ENCODE data around the gene FAM20A. TPM values are rescaled to one million over a fixed set of nuclear protein-coding genes. Genes with fewer than 3 reads are reported as not detected.

Gene FAM20A
- total RNA-seq, 6 experiments from 2014 or later: 28.2 to 86.0 (median 45.0) TPM

GRCh38 chr17:68595986-68596385, 5.2 kb downstream of the FAM20A start:
- Histone ChIP-seq H3K4me3 (peak overlapping the region in 2 of 3 donors; percentile 5 to 7), H3K9me3 (no peaks in the 10 kb centered on the region), H3K36me3 (no peaks in the 10 kb centered on the region), H3K4me1 (peaks cover 0 to 47% (median 24%) of the 10 kb centered on the region in 4 donors), H3K27ac (peak overlapping the region; percentile 34 to 89 (median 54)), H3K27me3 (no peaks in the 10 kb centered on the region)
- 25% methylated on average over 2 of the region's 2 CpGs for WGBS (ENCODE audit: insufficient coverage, low coverage, low lambda C conversion rate, missing lambda C conversion rate)
- TF ChIP-seq POLR2A (IDR thresholded peaks at IDR 0.05): no peak
- no peak for TF ChIP-seq CTCF (IDR thresholded peaks at IDR 0.05)
- intact Hi-C loops (cut with DNase I): no loop called here
- ATAC-seq: no peak
- no peak for DNase-seq

- Histone ChIP-seq H3K36me3 (no peaks in the 10 kb centered on the region), H3K27ac (peak overlapping the region in 2 of 3 donors; percentile 54 to 89), H3K4me1 (peaks cover 0 to 47% (median 24%) of the 10 kb centered on the region in 4 donors), H3K4me3 (peak overlapping the region in 1 of 3 donors; percentile 5), H3K9me3 (no peaks in the 10 kb centered on the region), H3K27me3 (no peaks in the 10 kb centered on the region)
- TF ChIP-seq CTCF (IDR thresholded peaks at IDR 0.05) (no peak), POLR2A (IDR thresholded peaks at IDR 0.05) (no peak)
- intact Hi-C loops (cut with DNase I): no loop called here
- 13% methylated on average over 5 of the region's 5 CpGs for WGBS (ENCODE audit: insufficient coverage, low coverage, low lambda C conversion rate, missing lambda C conversion rate)
- DNase-seq (peak in 1 of 3 donors; percentile 81), ATAC-seq (peak; percentile 17 to 61 (median 34))
Measured at GRCh38 chr17:68595496-68595895, 5.7 kb downstream of the FAM20A start.

- no peak overlapping the region for H3K4me3 ChIP-seq
- no peaks in the 10 kb centered on the region for H3K36me3 ChIP-seq
- H3K27me3 ChIP-seq: no peaks in the 10 kb centered on the region
- H3K27ac ChIP-seq: peak overlapping the region in 1 of 3 donors; percentile 89
- intact Hi-C loops (cut with DNase I): no loop called here
- H3K4me1 ChIP-seq: peaks cover 0 to 47% (median 24%) of the 10 kb centered on the region in 4 donors
- H3K9me3 ChIP-seq: no peaks in the 10 kb centered on the region
- no peak for ATAC-seq
- WGBS (ENCODE audit: insufficient coverage, low coverage, low lambda C conversion rate, missing lambda C conversion rate): 79% methylated on average over 2 of the region's 2 CpGs
- TF ChIP-seq CTCF (IDR thresholded peaks at IDR 0.05): no peak
- no peak for TF ChIP-seq POLR2A (IDR thresholded peaks at IDR 0.05)
- DNase-seq: no peak
Measured at GRCh38 chr17:68594552-68594951, 6.6 kb downstream of the FAM20A start.

- TF ChIP-seq CTCF (IDR thresholded peaks at IDR 0.05) (no peak), POLR2A (IDR thresholded peaks at IDR 0.05) (no peak)
- peaks cover 0 to 52% (median 24%) of the 10 kb centered on the region in 4 donors for H3K4me1 ChIP-seq
- DNase-seq (no peak), ATAC-seq (no peak)
- 38% methylated on average over 3 of the region's 3 CpGs for WGBS (ENCODE audit: insufficient coverage, low coverage, low lambda C conversion rate, missing lambda C conversion rate)
- no peaks in the 10 kb centered on the region for H3K36me3 ChIP-seq
- intact Hi-C loops (cut with DNase I): no loop called here
- no peak overlapping the region for H3K4me3 ChIP-seq
- no peak overlapping the region for H3K27ac ChIP-seq
- no peaks in the 10 kb centered on the region for H3K27me3 ChIP-seq
- H3K9me3 ChIP-seq: no peaks in the 10 kb centered on the region
Measured at GRCh38 chr17:68592682-68593641, 8.2 kb downstream of the FAM20A start.
